ENCODE data around the gene ROBO1.
A peak's percentile ranks its signal among the peaks of the same experiment; 100 is the strongest.

Gene ROBO1

GRCh38 chr3:79392479-79392878 lies 375.3 kb downstream of the ROBO1 start:
- no peak overlapping the region for H3K4me3 ChIP-seq (ENCODE audit: low read depth, low read length)
- TF ChIP-seq CTCF (IDR thresholded peaks at IDR 0.05; ENCODE audit: low read depth, low read length, missing control alignments), result no peak
- no peak for DNase-seq (ENCODE audit: low read depth)
- in situ Hi-C loops (cut with HindIII; ENCODE audit: low sequenced_read_pairs), result no loop called here

GRCh38 chr3:79390352-79390751 lies 377.4 kb downstream of the ROBO1 start:
- DNase-seq (ENCODE audit: low read depth), result no peak
- no peak for TF ChIP-seq CTCF (IDR thresholded peaks at IDR 0.05; ENCODE audit: low read depth, low read length, missing control alignments)
- H3K4me3 ChIP-seq (ENCODE audit: low read depth, low read length), result no peak overlapping the region
- in situ Hi-C loops (cut with HindIII; ENCODE audit: low sequenced_read_pairs), result no loop called here

GRCh38 chr3:79385211-79385610 lies 382.6 kb downstream of the ROBO1 start:
- H3K4me3 ChIP-seq (ENCODE audit: low read depth, low read length), result no peak overlapping the region
- TF ChIP-seq CTCF (IDR thresholded peaks at IDR 0.05; ENCODE audit: low read depth, low read length, missing control alignments), result no peak
- DNase-seq (ENCODE audit: low read depth), result no peak
- in situ Hi-C loops (cut with HindIII; ENCODE audit: low sequenced_read_pairs), result no loop called here

- in situ Hi-C loops (cut with HindIII; ENCODE audit: low sequenced_read_pairs), result no loop called here
- peak; percentile 22 for DNase-seq (ENCODE audit: low read depth)
- no peak overlapping the region for H3K4me3 ChIP-seq (ENCODE audit: low read depth, low read length)
- no peak for TF ChIP-seq CTCF (IDR thresholded peaks at IDR 0.05; ENCODE audit: low read depth, low read length, missing control alignments)
Observed at GRCh38 chr3:79383402-79384012, 384.3 kb downstream of the ROBO1 start.

- DNase-seq (ENCODE audit: low read depth), result no peak
- TF ChIP-seq CTCF (IDR thresholded peaks at IDR 0.05; ENCODE audit: low read depth, low read length, missing control alignments), result no peak
- in situ Hi-C loops (cut with HindIII; ENCODE audit: low sequenced_read_pairs), result no loop called here
- no peak overlapping the region for H3K4me3 ChIP-seq (ENCODE audit: low read depth, low read length)
Observed at GRCh38 chr3:79380581-79380980, 387.2 kb downstream of the ROBO1 start.

GRCh38 chr3:79378064-79378463 lies 389.7 kb downstream of the ROBO1 start:
- DNase-seq (ENCODE audit: low read depth), result no peak
- in situ Hi-C loops (cut with HindIII; ENCODE audit: low sequenced_read_pairs), result no loop called here
- no peak for TF ChIP-seq CTCF (IDR thresholded peaks at IDR 0.05; ENCODE audit: low read depth, low read length, missing control alignments)
- no peak overlapping the region for H3K4me3 ChIP-seq (ENCODE audit: low read depth, low read length)
